ENCODE results near the gene SLC34A1. TPM values are rescaled to one million over a fixed set of nuclear protein-coding genes. Genes with fewer than 3 reads are reported as not detected.

SLC34A1 gene
- total and polyA plus RNA-seq, 4 experiments from 2014 or later, result 0.11 TPM; not detected in 3

DNA sequence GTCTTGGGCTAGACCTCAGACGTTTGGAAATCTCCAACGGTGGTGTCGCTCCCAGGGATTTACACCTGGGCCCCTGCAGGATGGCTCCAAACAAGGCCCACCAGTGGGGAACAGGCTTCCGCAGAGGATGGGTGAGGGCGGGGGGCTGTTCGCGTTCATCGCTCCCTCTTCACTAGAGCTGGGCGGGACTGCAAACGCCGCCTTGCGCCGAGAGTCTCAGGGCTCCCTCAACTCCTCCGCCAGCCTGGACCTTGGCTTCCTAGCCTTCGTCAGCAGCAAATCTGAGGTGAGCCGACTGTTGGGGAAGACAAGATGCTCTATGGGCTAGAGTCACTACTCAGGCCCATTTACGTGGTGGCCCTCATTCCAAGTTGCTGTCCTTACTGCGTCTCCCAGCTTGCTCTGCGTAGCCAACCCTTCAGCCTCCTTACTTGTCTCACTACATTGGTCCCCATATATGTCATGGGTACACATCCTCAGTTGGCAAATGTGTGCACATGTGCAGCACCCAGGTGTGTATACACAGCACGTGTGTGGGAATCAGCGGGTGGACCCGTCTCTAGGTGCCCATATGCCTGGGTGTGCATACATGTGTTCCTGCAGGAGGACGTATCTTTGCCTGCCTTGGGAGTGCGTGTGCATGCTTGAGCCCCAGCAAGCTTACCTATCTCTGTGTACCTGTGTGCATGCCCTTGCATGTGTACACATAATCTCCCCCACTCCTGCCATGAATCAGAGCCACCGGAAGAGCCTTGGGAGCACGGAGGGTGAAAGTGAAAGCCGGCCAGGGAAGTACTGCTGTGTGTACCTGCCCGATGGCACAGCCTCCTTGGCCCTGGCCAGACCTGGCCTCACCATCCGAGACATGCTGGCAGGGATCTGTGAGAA lies 16.0 kb upstream of the SLC34A1 start:
- Mint-ChIP-seq H3K27ac (peak overlapping the region in 6 of 7 donors; percentile 80 to 96 (median 93)), H3K27me3 (no peaks in the 10 kb centered on the region), H3K4me3 (peak overlapping the region in 4 of 8 donors; percentile 8 to 83 (median 62)), H3K36me3 (peaks cover 20 to 41% of the 10 kb centered on the region in 2 donors), H3K9me3 (no peaks in the 10 kb centered on the region), H3K4me1 (peaks cover 43 to 76% (median 57%) of the 10 kb centered on the region in 4 donors)
- no peak overlapping the region for H3K27ac ChIP-seq (ENCODE audit: low read depth, low read length)
- ChIA-PET POLR2A (ENCODE audit: partially characterized antibody) (interaction anchor here (0.7 to 5.8 kb wide), 8 partner anchors 9 to 63 kb away, joined by 3 to 69 read pairs (median 4); partner anchors contain the start of genes LMAN2 and RGS14), CTCF (ENCODE audit: partially characterized antibody) (interaction anchor here (0.7 to 8.5 kb wide), 15 partner anchors 10 to 131 kb away, joined by 3 to 140 read pairs (median 3); partner anchors contain the start of genes LMAN2 and RGS14)
- no peaks in the 10 kb centered on the region for H3K27me3 ChIP-seq (ENCODE audit: insufficient read depth, low read length)
- H3K9me3 ChIP-seq (ENCODE audit: control insufficient read depth in 1 of 2, low read length in 2 of 2), result no peaks in the 10 kb centered on the region
- intact Hi-C loops (cut with micrococcal nuclease), result no loop called here
- H3K36me3 ChIP-seq (ENCODE audit: insufficient read depth, low read length), result peaks cover 50% of the 10 kb centered on the region
- peak in 1 of 5 donors; percentile 33 for DNase-seq
- peaks cover 85% of the 10 kb centered on the region for H3K4me1 ChIP-seq (ENCODE audit: insufficient read depth, low read length)
- H3K4me3 ChIP-seq (ENCODE audit: low read length in 2 of 2), result no peak overlapping the region

DNA sequence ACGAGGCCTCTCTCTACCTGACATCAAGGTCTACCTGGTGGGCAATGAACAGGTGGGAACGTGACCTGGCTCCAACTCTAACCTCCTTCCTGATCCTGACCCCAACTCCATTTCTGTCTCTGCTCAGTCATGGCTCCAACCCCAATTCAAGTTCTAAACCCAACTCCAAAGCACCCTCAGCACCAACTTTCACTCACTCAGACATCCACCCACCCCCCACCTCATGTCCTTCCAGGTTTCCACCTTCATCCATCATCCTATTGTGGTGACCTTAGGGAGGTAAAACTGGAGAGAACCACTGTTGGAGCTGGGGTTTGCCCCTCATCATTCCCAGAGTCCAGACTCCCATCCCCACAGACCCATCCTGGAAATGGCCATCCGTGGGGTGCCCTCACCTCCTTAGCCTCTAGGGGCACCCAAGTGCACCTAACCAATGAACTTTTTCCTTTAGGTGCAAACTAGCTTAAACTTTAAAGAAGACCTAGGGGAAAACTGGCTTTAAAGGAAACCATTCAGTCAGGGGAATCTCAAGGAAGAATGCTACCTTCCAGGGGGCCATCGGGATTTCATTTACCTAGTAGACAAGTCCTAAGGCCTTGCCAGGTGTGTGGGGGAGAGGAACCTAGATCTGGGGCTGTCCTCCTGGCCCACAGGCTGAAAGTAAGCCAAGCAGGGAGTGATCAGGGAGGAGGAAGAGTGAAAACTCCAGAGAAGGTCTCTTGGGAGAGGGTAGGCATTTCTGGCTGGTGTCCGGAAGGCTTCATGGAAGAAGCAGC lies 15.2 kb upstream of the SLC34A1 start:
- no peaks in the 10 kb centered on the region for H3K9me3 ChIP-seq (ENCODE audit: control insufficient read depth in 1 of 2, low read length in 2 of 2)
- ChIA-PET CTCF (ENCODE audit: partially characterized antibody) (interaction anchor here (0.9 to 8.5 kb wide), 14 partner anchors 9 to 93 kb away, joined by 3 to 140 read pairs (median 4); partner anchors contain the start of genes LMAN2 and RGS14), POLR2A (ENCODE audit: partially characterized antibody) (interaction anchor here (0.7 to 5.8 kb wide), 11 partner anchors 9 to 87 kb away, joined by 3 to 69 read pairs (median 4); partner anchors contain the start of genes LMAN2 and RGS14)
- H3K27me3 ChIP-seq (ENCODE audit: insufficient read depth, low read length), result no peaks in the 10 kb centered on the region
- H3K4me1 ChIP-seq (ENCODE audit: insufficient read depth, low read length), result peaks cover 85% of the 10 kb centered on the region
- peaks cover 20 to 42% of the 10 kb centered on the region in 2 donors for H3K36me3 Mint-ChIP-seq
- peak overlapping the region; percentile 28 for H3K27ac ChIP-seq (ENCODE audit: low read depth, low read length)
- peak overlapping the region in 6 of 8 donors; percentile 22 to 83 (median 54) for H3K4me3 Mint-ChIP-seq
- peaks cover 55% of the 10 kb centered on the region for H3K36me3 ChIP-seq (ENCODE audit: insufficient read depth, low read length)
- peak overlapping the region; percentile 80 to 96 (median 91) for H3K27ac Mint-ChIP-seq
- intact Hi-C loops (cut with micrococcal nuclease), result no loop called here
- H3K9me3 Mint-ChIP-seq, result no peaks in the 10 kb centered on the region
- no peak overlapping the region for H3K4me3 ChIP-seq (ENCODE audit: low read length in 2 of 2)
- no peaks in the 10 kb centered on the region for H3K27me3 Mint-ChIP-seq
- peak in 1 of 5 donors; percentile 33 for DNase-seq
- peaks cover 45 to 77% (median 59%) of the 10 kb centered on the region in 4 donors for H3K4me1 Mint-ChIP-seq

DNA sequence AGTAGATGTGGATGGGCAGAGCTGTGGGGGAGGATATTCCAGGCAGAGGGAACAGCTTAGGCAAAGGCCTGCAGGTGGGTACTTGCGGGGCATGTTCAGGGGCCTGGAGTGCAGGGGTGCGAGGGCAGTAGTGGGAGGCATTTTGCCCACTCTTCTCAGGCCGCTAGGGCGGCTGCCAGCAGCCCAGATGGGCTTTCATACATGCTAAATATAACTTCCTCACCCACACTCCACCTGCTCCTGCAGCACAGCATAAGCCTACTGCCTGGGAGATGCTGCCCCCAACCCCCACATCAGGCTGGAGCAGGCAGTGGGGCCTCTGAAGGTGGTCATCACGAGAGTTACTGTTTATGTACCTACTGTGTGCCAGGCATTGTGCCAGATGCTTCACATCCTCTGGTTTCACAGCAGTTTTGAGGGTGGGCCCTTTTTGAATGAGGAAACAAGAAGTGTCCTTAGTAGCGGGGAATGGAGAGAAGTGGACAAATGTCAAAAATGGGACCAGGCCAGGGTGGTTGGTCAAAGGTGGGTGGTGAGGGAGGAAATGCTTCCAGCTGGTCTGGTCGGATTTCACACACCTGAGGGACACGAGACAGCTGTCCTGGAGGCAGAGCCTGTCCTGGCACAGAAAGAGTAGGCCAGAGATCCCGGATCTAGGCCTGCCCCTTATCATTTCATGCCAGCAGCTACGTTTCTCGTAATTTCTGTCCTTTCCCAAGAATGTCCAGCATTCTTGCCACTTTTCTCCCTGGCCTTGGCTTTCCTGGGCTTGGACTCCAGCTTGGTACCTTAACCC lies 14.4 kb upstream of the SLC34A1 start:
- peaks cover 55% of the 10 kb centered on the region for H3K36me3 ChIP-seq (ENCODE audit: insufficient read depth, low read length)
- Mint-ChIP-seq H3K4me3 (peak overlapping the region in 5 of 8 donors; percentile 35 to 83 (median 56)), H3K36me3 (peaks cover 20 to 43% of the 10 kb centered on the region in 2 donors), H3K27ac (peak overlapping the region; percentile 80 to 96 (median 91)), H3K4me1 (peaks cover 44 to 77% (median 59%) of the 10 kb centered on the region in 4 donors), H3K9me3 (no peaks in the 10 kb centered on the region), H3K27me3 (no peaks in the 10 kb centered on the region)
- H3K4me1 ChIP-seq (ENCODE audit: insufficient read depth, low read length), result peaks cover 85% of the 10 kb centered on the region
- H3K9me3 ChIP-seq (ENCODE audit: control insufficient read depth in 1 of 2, low read length in 2 of 2), result no peaks in the 10 kb centered on the region
- intact Hi-C loops (cut with micrococcal nuclease), result loop anchor here (2.0 kb wide), 1 partner anchor 33 kb away; no protein-coding TSS in a partner anchor
- H3K27me3 ChIP-seq (ENCODE audit: insufficient read depth, low read length), result no peaks in the 10 kb centered on the region
- CTCF ChIA-PET (ENCODE audit: partially characterized antibody), result interaction anchor here (1.0 to 8.5 kb wide), 12 partner anchors 8 to 92 kb away, joined by 3 to 140 read pairs (median 4); partner anchors contain the start of genes LMAN2 and RGS14
- peak overlapping the region; percentile 28 for H3K27ac ChIP-seq (ENCODE audit: low read depth, low read length)
- peak in 1 of 5 donors; percentile 9 for DNase-seq
- POLR2A ChIA-PET (ENCODE audit: partially characterized antibody), result interaction anchor here (0.9 to 5.8 kb wide), 14 partner anchors 8 to 86 kb away, joined by 3 to 69 read pairs (median 13); partner anchors contain the start of genes GRK6, LMAN2, PRR7 and RGS14
- no peak overlapping the region for H3K4me3 ChIP-seq (ENCODE audit: low read length in 2 of 2)

DNA sequence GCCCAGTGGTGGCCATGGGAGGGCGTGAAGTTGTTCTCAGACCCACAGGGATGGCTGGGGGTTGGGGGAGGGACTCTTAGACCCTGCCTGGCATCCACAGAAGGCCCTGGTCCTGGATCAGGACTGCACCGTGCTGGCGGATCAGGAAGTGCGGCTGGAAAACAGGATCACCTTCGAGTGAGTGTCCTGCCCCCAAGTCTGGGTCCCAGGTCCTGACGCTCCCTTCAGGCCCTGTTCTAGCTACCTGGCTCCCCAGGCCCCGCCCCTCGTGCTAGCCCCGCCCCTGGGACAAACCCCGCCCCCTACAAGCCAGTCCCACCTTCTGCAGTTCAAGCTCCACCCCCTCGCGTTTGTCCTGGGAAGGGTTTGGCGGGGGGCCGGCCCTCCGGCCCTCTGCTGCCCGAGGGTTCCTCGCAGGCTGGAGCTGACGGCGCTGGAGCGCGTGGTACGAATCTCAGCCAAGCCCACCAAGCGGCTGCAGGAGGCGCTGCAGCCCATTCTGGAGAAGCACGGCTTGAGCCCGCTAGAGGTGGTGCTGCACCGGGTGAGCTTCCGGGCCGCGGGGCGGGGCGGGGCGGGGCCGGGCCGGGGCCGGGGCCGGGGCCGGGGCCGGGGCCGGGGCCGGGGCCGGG lies 13.6 kb upstream of the SLC34A1 start:
- Histone ChIP-seq H3K4me3 (ENCODE audit: low read length in 2 of 2) (no peak overlapping the region), H3K36me3 (ENCODE audit: insufficient read depth, low read length) (peaks cover 54% of the 10 kb centered on the region), H3K9me3 (ENCODE audit: control insufficient read depth in 1 of 2, low read length in 2 of 2) (no peaks in the 10 kb centered on the region), H3K27me3 (ENCODE audit: insufficient read depth, low read length) (no peaks in the 10 kb centered on the region), H3K4me1 (ENCODE audit: insufficient read depth, low read length) (peaks cover 85% of the 10 kb centered on the region), H3K27ac (ENCODE audit: low read depth, low read length) (peak overlapping the region; percentile 28)
- H3K27me3 Mint-ChIP-seq, result no peaks in the 10 kb centered on the region
- peaks cover 47 to 78% (median 62%) of the 10 kb centered on the region in 4 donors for H3K4me1 Mint-ChIP-seq
- H3K9me3 Mint-ChIP-seq, result no peaks in the 10 kb centered on the region
- peak overlapping the region in 5 of 8 donors; percentile 15 to 80 (median 61) for H3K4me3 Mint-ChIP-seq
- DNase-seq, result peak in 3 of 5 donors; percentile 65 to 81 (median 79)
- intact Hi-C loops (cut with micrococcal nuclease), result loop anchor here (2.0 kb wide), 1 partner anchor 32 kb away; no protein-coding TSS in a partner anchor
- CTCF ChIA-PET (ENCODE audit: partially characterized antibody), result interaction anchor here (1.0 to 8.5 kb wide), 8 partner anchors 8 to 135 kb away, joined by 4 to 140 read pairs (median 24); partner anchors contain the start of genes LMAN2, RGS14 and SLC34A1
- H3K36me3 Mint-ChIP-seq, result peaks cover 20 to 41% of the 10 kb centered on the region in 2 donors
- H3K27ac Mint-ChIP-seq, result peak overlapping the region in 4 of 7 donors; percentile 64 to 88 (median 70)
- POLR2A ChIA-PET (ENCODE audit: partially characterized antibody), result interaction anchor here (0.9 to 5.8 kb wide), 9 partner anchors 8 to 85 kb away, joined by 3 to 69 read pairs (median 23); partner anchors contain the start of genes GRK6, LMAN2, PRR7 and RGS14

DNA sequence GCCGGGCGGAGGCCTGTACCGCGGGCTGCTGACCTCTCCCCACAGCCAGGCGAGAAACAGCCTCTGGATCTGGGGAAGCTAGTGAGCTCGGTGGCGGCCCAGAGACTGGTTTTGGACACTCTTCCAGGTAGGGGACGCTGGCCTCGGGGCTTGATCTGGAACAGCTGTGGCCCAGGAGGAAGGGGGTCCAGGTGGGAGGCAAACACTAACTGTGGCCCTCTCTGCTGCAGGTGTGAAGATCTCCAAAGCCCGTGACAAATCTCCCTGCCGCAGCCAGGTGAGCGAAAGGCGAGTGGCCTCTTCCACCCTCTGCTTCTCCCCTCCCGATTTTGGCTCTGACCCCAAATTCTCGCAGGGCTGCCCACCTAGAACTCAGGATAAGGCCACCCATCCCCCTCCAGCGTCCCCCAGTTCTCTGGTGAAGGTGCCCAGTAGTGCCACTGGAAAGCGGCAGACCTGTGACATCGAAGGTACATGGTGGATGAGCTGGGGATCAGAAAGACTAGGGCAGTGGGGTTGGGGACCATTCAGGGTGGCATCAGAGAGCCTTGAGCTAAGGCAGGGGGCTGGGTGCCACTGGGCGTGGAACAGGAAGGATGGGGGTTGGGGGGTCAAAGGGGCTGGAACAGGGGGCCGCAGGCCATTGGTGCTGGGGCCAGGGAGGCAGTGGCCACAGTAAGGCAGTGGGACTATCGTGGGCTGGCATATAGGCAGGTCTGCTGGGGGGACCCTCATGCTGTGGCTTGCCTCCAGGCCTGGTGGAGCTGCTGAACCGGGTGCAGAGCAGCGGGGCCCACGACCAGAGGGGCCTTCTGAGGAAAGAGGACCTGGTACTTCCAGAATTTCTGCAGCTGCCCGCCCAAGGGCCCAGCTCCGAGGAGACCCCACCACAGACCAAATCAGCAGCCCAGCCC lies 12.9 kb upstream of the SLC34A1 start:
- H3K27ac ChIP-seq (ENCODE audit: low read depth, low read length), result peak overlapping the region; percentile 55
- H3K9me3 ChIP-seq (ENCODE audit: control insufficient read depth in 1 of 2, low read length in 2 of 2), result no peaks in the 10 kb centered on the region
- H3K27me3 ChIP-seq (ENCODE audit: insufficient read depth, low read length), result no peaks in the 10 kb centered on the region
- intact Hi-C loops (cut with micrococcal nuclease), result loop anchor here (1.0 to 2.0 kb wide), 3 partner anchors 14 to 31 kb away; partner anchors contain the start of gene RGS14
- peaks cover 83% of the 10 kb centered on the region for H3K4me1 ChIP-seq (ENCODE audit: insufficient read depth, low read length)
- Mint-ChIP-seq H3K9me3 (no peaks in the 10 kb centered on the region), H3K36me3 (peaks cover 18 to 38% of the 10 kb centered on the region in 2 donors), H3K27ac (peak overlapping the region; percentile 60 to 90 (median 87)), H3K4me3 (peak overlapping the region in 7 of 8 donors; percentile 53 to 93 (median 81)), H3K27me3 (no peaks in the 10 kb centered on the region), H3K4me1 (peaks cover 48 to 77% (median 63%) of the 10 kb centered on the region in 4 donors)
- peak overlapping the region; percentile 24 to 36 for H3K4me3 ChIP-seq (ENCODE audit: low read length in 2 of 2)
- peaks cover 46% of the 10 kb centered on the region for H3K36me3 ChIP-seq (ENCODE audit: insufficient read depth, low read length)
- CTCF ChIA-PET (ENCODE audit: partially characterized antibody), result interaction anchor here (1.0 to 8.5 kb wide), 13 partner anchors 7 to 135 kb away, joined by 3 to 140 read pairs (median 20); partner anchors contain the start of genes LMAN2, RGS14 and SLC34A1
- POLR2A ChIA-PET (ENCODE audit: partially characterized antibody), result interaction anchor here (0.7 to 5.8 kb wide), 15 partner anchors 8 to 747 kb away, joined by 3 to 69 read pairs (median 14); partner anchors contain the start of genes GRK6, LMAN2, PRR7 and RGS14
- peak in 1 of 5 donors; percentile 36 for DNase-seq

All from CD4-positive, alpha-beta memory T cell (primary cell).